K562 (cell line): ENCODE measurements around the gene CLEC3B. TPM values are rescaled to one million over a fixed set of nuclear protein-coding genes. Genes with fewer than 3 reads are reported as not detected.

ENCODE experiments used
- ATAC-seq: fragments of 200-7000 bp; cut with Tn5 transposase; 3 replicates; pipeline ENCODE4 v1.9.1; 2020; ENCODE audit warnings: moderate library complexity
- BruUV-seq: library from RNA; stranded (reverse); fragments of 400-500 nt; replicated peaks from 2 replicates; lab custom pipeline; 2021; lab: Mats Ljungman, UMichigan
- CTCF ChIA-PET: fragments of 300-600 bp; formaldehyde crosslinking; extraction: SDS; loops from one replicate; lab custom pipeline; 2021; ENCODE audit warnings: low intra/inter-chr PET ratio; lab: Yijun Ruan, JAX
- POLR2A ChIA-PET: fragments of 300-600, 350-650 bp; sonication (Branson Sonifier 250); formaldehyde crosslinking; extraction: SDS; loops from one replicate; lab custom pipeline; 2021; ENCODE audit warnings: antibody characterized with exemption, inconsistent platforms; lab: Yijun Ruan, JAX
- DNase-seq, 4 experiments: peaks; one replicate each; pipeline versions ENCODE4 v3.0.0 to v3.0.0-alpha.2; 2011 to 2018; ENCODE audit warnings: low spot score in 3 of 4, mixed read lengths in 3 of 4; ENCODE audit errors: extremely low read depth in 1 of 4
- FAIRE-seq: peaks from 2 replicates; lab custom pipeline; 2011; peaks lifted over from hg19 to GRCh38; lab: Jason Lieb, UNC
- H2AFZ ChIP-seq: 2 replicates; pipeline ENCODE4 v1.6.0; 2011; ENCODE audit warnings: low read depth, low read length, control low read depth, inconsistent platforms
- H3K27ac ChIP-seq: fragments of 200-600 bp; 3 replicates; pipeline ENCODE4 v1.8.0; 2011; ENCODE audit warnings: low read depth, mild to moderate bottlenecking, control low read depth, inconsistent platforms, low read length, moderate library complexity, mixed read lengths; ENCODE audit errors: extremely low read depth
- H3K27me3 ChIP-seq, 2 experiments: fragments of 300-600 bp in 1 of 2; 2 replicates in 1 of 2; 3 replicates in 1 of 2; pipeline versions ENCODE4 v1.6.0 to v1.8.0; 2011; ENCODE audit warnings: inconsistent platforms in 2 of 2, low read length in 2 of 2, mild to moderate bottlenecking in 1 of 2, mixed read lengths in 1 of 2, moderate library complexity in 1 of 2; ENCODE audit not compliant: control insufficient read depth in 2 of 2, insufficient read depth in 2 of 2
- H3K36me3 ChIP-seq: fragments of 300-600 bp; 3 replicates; pipeline ENCODE4 v1.8.0; 2011; ENCODE audit warnings: mild to moderate bottlenecking, low read length, inconsistent platforms; ENCODE audit not compliant: control insufficient read depth, insufficient read depth
- H3K4me1 ChIP-seq, 2 experiments: fragments of 200-600 bp in 1 of 2; replicated peaks in 1 of 2; 2 replicates in 1 of 2; 3 replicates in 1 of 2; pipeline versions ENCODE4 v1.5.1 to v1.8.0; 2011; ENCODE audit warnings: inconsistent platforms in 2 of 2, low read length in 2 of 2, mild to moderate bottlenecking in 1 of 2, mixed read lengths in 1 of 2, moderate library complexity in 1 of 2; ENCODE audit not compliant: control insufficient read depth in 2 of 2, insufficient read depth in 2 of 2
- H3K4me2 ChIP-seq: 2 replicates; pipeline ENCODE4 v1.6.1; 2011; ENCODE audit warnings: low read length, control low read depth, inconsistent platforms, mixed read lengths; ENCODE audit not compliant: insufficient read depth
- H3K4me3 ChIP-seq: fragments of 200-600 bp; sonication (generic), shearing (Covaris generic); 2 replicates; pipeline ENCODE4 v1.5.1; 2016; ENCODE audit warnings: control low read depth, inconsistent platforms
- H3K79me2 ChIP-seq: fragments of 200-600 bp; 3 replicates; pipeline ENCODE4 v1.8.0; 2011; ENCODE audit warnings: low read length, inconsistent platforms; ENCODE audit not compliant: control insufficient read depth, insufficient read depth
- H3K9ac ChIP-seq, 2 experiments: 2 replicates each; pipeline versions ENCODE4 v1.6.0 to v1.6.1; 2011; ENCODE audit warnings: low read depth in 2 of 2, low read length in 2 of 2, control low read depth in 1 of 2, inconsistent platforms in 1 of 2, mild to moderate bottlenecking in 1 of 2, mixed read lengths in 1 of 2; ENCODE audit not compliant: insufficient read depth in 1 of 2
- H3K9me1 ChIP-seq: one replicate; pipeline ENCODE4 v1.6.0; 2011; ENCODE audit warnings: inconsistent platforms, mild to moderate bottlenecking, low read length, moderate library complexity; ENCODE audit not compliant: control insufficient read depth, insufficient read depth
- H3K9me3 ChIP-seq: replicated peaks from 2 replicates; pipeline ENCODE4 v1.5.1; 2011; ENCODE audit warnings: low read depth, low read length, inconsistent platforms; ENCODE audit not compliant: control insufficient read depth, insufficient read depth
- H4K20me1 ChIP-seq: replicated peaks from 2 replicates; pipeline ENCODE4 v1.6.1; 2011; ENCODE audit warnings: low read length, inconsistent platforms, mixed read lengths; ENCODE audit not compliant: control insufficient read depth, insufficient read depth
- ARID3A ChIP-seq: IDR thresholded peaks from 2 replicates; pipeline ENCODE4 v1.6.1; 2012; ENCODE audit warnings: low read depth, low read length, improper control_type of control experiment, borderline replicate concordance
- CTCF ChIP-seq, 3 experiments: IDR thresholded peaks in 2 of 3; conservative IDR thresholded peaks in 1 of 3; 2 replicates each; pipeline ENCODE4 v1.5.1; 2011 to 2012; ENCODE audit warnings: low read length in 3 of 3, mild to moderate bottlenecking in 3 of 3, control low read depth in 2 of 3, improper control_type of control experiment in 1 of 3, inconsistent platforms in 1 of 3, low read depth in 1 of 3, mixed read lengths in 1 of 3, moderate library complexity in 1 of 3; ENCODE audit not compliant: insufficient read depth in 2 of 3
- MAFG ChIP-seq: fragments of 450-650 bp; conservative IDR thresholded peaks from 2 replicates; pipeline ENCODE4 v1.6.1; 2016; ENCODE audit warnings: missing genetic modification characterization, missing compliant biosample characterization
- REST ChIP-seq, 2 experiments: fragments of 450-650 bp; formaldehyde crosslinking in 1 of 2; IDR thresholded peaks; 2 replicates each; pipeline versions ENCODE4 v1.4.0 to v1.6.1; 2014 to 2020; ENCODE audit warnings: mild to moderate bottlenecking in 2 of 2, borderline replicate concordance in 1 of 2, low read depth in 1 of 2
- RUNX1 ChIP-seq: sonication (generic); IDR thresholded peaks from 2 replicates; pipeline ENCODE4 v1.6.1; 2016; ENCODE audit warnings: antibody characterized with exemption, low read depth
- SRF ChIP-seq, 2 experiments: fragments of 250-450, 450-650 bp in 1 of 2; sonication (Bioruptor Pico) in 1 of 2; sonication (generic) in 1 of 2; formaldehyde crosslinking; IDR thresholded peaks; 2 replicates each; pipeline versions ENCODE4 v1.5.0 to v1.5.1; 2020 to 2022; ENCODE audit warnings: mild to moderate bottlenecking in 1 of 2, missing genetic modification reagents in 1 of 2
- TFAM ChIP-seq: fragments of 250-450 bp; sonication (Bioruptor Pico); conservative IDR thresholded peaks from 2 replicates; pipeline ENCODE4 v1.5.0; 2021; ENCODE audit warnings: mild to moderate bottlenecking, moderate library complexity
- WGBS: fragments of 100-300 bp; shearing (Covaris generic); methylation state at CpG from one replicate; pipeline ENCODE4 v1.1.6; 2016; ENCODE audit warnings: low coverage, mixed read lengths; ENCODE audit not compliant: insufficient coverage; ENCODE audit errors: missing lambda C conversion rate; 5-methylcytosine and 5-hydroxymethylcytosine counted together
- in situ Hi-C: fragments of 300-500 bp; cut with MboI; formaldehyde crosslinking; loops from 4 replicates; pipeline ENCODE4 v1.15.0; 2018; ENCODE audit warnings: inconsistent platforms, mixed read lengths
- intact Hi-C: fragments of 100-400 bp; cut with micrococcal nuclease; formaldehyde crosslinking; loops from 2 replicates; pipeline ENCODE4 v1.14.2; 2022
- polyA plus RNA-seq, 8 experiments: library from polyadenylated mRNA; depleted of rRNA in 4 of 8; stranded (reverse) in 5 of 8; unstranded in 3 of 8; fragments of >200 nt; fragmentation: Nextera tagmentation in 2 of 8; fragmentation: Illumina TruSeq in 1 of 8; extraction: Ambion mirVana in 2 of 8; extraction: Trizol in 1 of 8; gene quantifications; 2 replicates each; pipeline versions ENCODE4 v1.2.1 to v1.2.3, GENCODE V29; 2011 to 2014; ENCODE audit warnings: inconsistent platforms in 1 of 8, missing spikeins in 1 of 8
- total RNA-seq, 7 experiments: library from RNA; depleted of rRNA in 6 of 7; stranded (reverse); fragments of >200 nt in 6 of 7; fragmentation: Illumina TruSeq in 2 of 7; extraction: Trizol in 2 of 7; gene quantifications; 2 replicates each; pipeline versions ENCODE4 v1.2.1 to v1.2.3, GENCODE V29; 2011 to 2021; ENCODE audit warnings: low replicate concordance in 1 of 7

CLEC3B gene
- total and polyA plus RNA-seq, 9 of the 15 experiments (the other 6 are each of a cell fraction or from before 2014, with no cell fraction given) = not detected

GRCh38 chr3:44988073-44988472 lies 38.0 kb upstream of the CLEC3B start:
- H3K4me2 ChIP-seq = no peak overlapping the region
- H3K27me3 ChIP-seq = no peaks in the 10 kb centered on the region
- BruUV-seq = no TSS peak
- 0 out of 2 replicates have a peak, but pooled peaks cover 2% of the 10 kb centered on the region for H3K9me3 ChIP-seq
- no peak overlapping the region for H2AFZ ChIP-seq
- H3K27ac ChIP-seq = no peak overlapping the region
- FAIRE-seq (no peak), DNase-seq (peak in 2 of 4 experiments; percentile 44 to 54), ATAC-seq (peak; percentile 78)
- peaks cover 74% of the 10 kb centered on the region for H3K79me2 ChIP-seq
- no peak overlapping the region for H3K4me3 ChIP-seq
- POLR2A ChIA-PET = interaction anchor here (0.7 to 3.0 kb wide), 6 partner anchors 9 to 135 kb away, joined by 3 to 15 read pairs (median 8); partner anchors contain the start of genes EXOSC7 and ZDHHC3
- CTCF ChIA-PET = no interaction called here
- H3K9ac ChIP-seq = no peak overlapping the region
- peaks cover 0 to 3% of the 10 kb centered on the region in 2 experiments; a peak in 3 of 5 replicates for H3K4me1 ChIP-seq
- peaks cover 20% of the 10 kb centered on the region; the same call in 1 of the 2 replicates for H4K20me1 ChIP-seq
- intact Hi-C loops (loop anchor here (1.0 kb wide), 1 partner anchor 73 kb away; no protein-coding TSS in a partner anchor), in situ Hi-C loops (no loop called here)
- H3K36me3 ChIP-seq = peaks cover 79% of the 10 kb centered on the region
- peaks cover 10% of the 10 kb centered on the region for H3K9me1 ChIP-seq
- 100% methylated on average over 2 of the region's 2 CpGs for WGBS
- no peak for TF ChIP-seq RUNX1
- no peak for TF ChIP-seq TFAM
- peak; percentile 35 to 69 (median 62); a peak in 5 of 6 replicates for TF ChIP-seq CTCF (IDR thresholded peaks at IDR 0.05 in 2 of 3, conservative IDR thresholded peaks at IDR 0.05 in 1 of 3; ENCODE audit: insufficient read depth in 2 of 3, low read depth in 1 of 3, low read length in 3 of 3)
- TF ChIP-seq REST (IDR thresholded peaks at IDR 0.05; ENCODE audit: borderline replicate concordance) = peak; percentile 14; the same call in 1 of the 2 replicates
- no peak for TF ChIP-seq REST (CRISPR knock-in tag; IDR thresholded peaks at IDR 0.05; ENCODE audit: low read depth)
- 0 out of 2 replicates have a peak, but pooled peaks have one; percentile 39 for TF ChIP-seq ARID3A
- TF ChIP-seq SRF (CRISPR knock-in tag; IDR thresholded peaks at IDR 0.05) = 0 out of 4 replicates have a peak, but pooled peaks of 1 of the 2 experiments have one; percentile 12
- TF ChIP-seq MAFG (tag) = no peak
